DOHH2 (cell line): ENCODE results near the gene SREK1IP1.
"Not testable (repeated sequence)": the region's sequence is repeated elsewhere in the genome, so short reads cannot be mapped to it uniquely, and the experiment has no call there.

Experiments
- H3F3A ChIP-seq: fragments of 200-600 bp; sonication (generic), shearing (Covaris generic); 2 replicates; pipeline ENCODE4 v1.6.0; 2016; ENCODE audit warnings: antibody characterized with exemption, mild to moderate bottlenecking; ENCODE audit not compliant: control insufficient read depth, insufficient read depth
- H3K27ac ChIP-seq: fragments of 200-600 bp; sonication (generic); 2 replicates; pipeline ENCODE4 v1.5.1; 2014; ENCODE audit warnings: low read depth, mild to moderate bottlenecking, low read length, moderate library complexity
- H3K27me3 ChIP-seq: fragments of 200-600 bp; sonication (generic); 2 replicates; pipeline ENCODE4 v1.6.1; 2014; ENCODE audit warnings: mild to moderate bottlenecking, low read length, mixed read lengths; ENCODE audit not compliant: control insufficient read depth
- H3K36me3 ChIP-seq: fragments of 200-600 bp; sonication (generic); 2 replicates; pipeline ENCODE4 v1.6.1; 2014; ENCODE audit warnings: mild to moderate bottlenecking, low read length, moderate library complexity, mixed read lengths; ENCODE audit not compliant: control insufficient read depth
- H3K4me1 ChIP-seq: fragments of 200-600 bp; sonication (generic); 2 replicates; pipeline ENCODE4 v1.6.1; 2014; ENCODE audit warnings: mild to moderate bottlenecking, low read length, mixed read lengths; ENCODE audit not compliant: control insufficient read depth
- H3K4me2 ChIP-seq: fragments of 200-600 bp; sonication (generic); 2 replicates; pipeline ENCODE4 v1.6.0; 2014; ENCODE audit warnings: mild to moderate bottlenecking, low read length, moderate library complexity
- H3K4me3 ChIP-seq: fragments of 200-600 bp; sonication (generic); 2 replicates; pipeline ENCODE4 v1.5.1; 2014; ENCODE audit warnings: mild to moderate bottlenecking, low read length, mixed read lengths
- H3K79me2 ChIP-seq: fragments of 200-600 bp; sonication (generic); 2 replicates; pipeline ENCODE4 v1.6.1; 2014; ENCODE audit warnings: mild to moderate bottlenecking, low read length, mixed read lengths; ENCODE audit not compliant: control insufficient read depth
- H3K9me2 ChIP-seq: fragments of 200-600 bp; sonication (generic); replicated peaks from 2 replicates; pipeline ENCODE4 v1.6.1; 2014; ENCODE audit warnings: mild to moderate bottlenecking, low read length, mixed read lengths; ENCODE audit not compliant: control insufficient read depth
- H3K9me3 ChIP-seq: fragments of 200-600 bp; sonication (generic); 2 replicates; pipeline ENCODE4 v1.6.1; 2014; ENCODE audit warnings: antibody characterized with exemption, low read length, mixed read lengths; ENCODE audit not compliant: control insufficient read depth, insufficient read depth
- H4K20me1 ChIP-seq: fragments of 200-600 bp; sonication (generic); 2 replicates; pipeline ENCODE4 v1.6.0; 2014; ENCODE audit warnings: low read depth, mild to moderate bottlenecking, antibody characterized with exemption, low read length, moderate library complexity; ENCODE audit not compliant: control insufficient read depth, insufficient read depth
- EZH2phosphoT487 ChIP-seq: fragments of 200-600 bp; sonication (generic); IDR thresholded peaks from 2 replicates; pipeline ENCODE4 v1.6.1; 2017; ENCODE audit warnings: borderline replicate concordance, mild to moderate bottlenecking, antibody characterized with exemption, low read length, moderate library complexity, mixed read lengths
- TF ChIP-seq, protein P1 (sequence below): fragments of 200-600 bp; sonication (generic); IDR thresholded peaks from one replicate; pipeline ENCODE4 v1.5.1; 2014; ENCODE audit warnings: antibody characterized with exemption, mild to moderate bottlenecking, low read depth, low read length; ENCODE audit not compliant: poor library complexity, severe bottlenecking

The SREK1IP1 gene

DNA sequence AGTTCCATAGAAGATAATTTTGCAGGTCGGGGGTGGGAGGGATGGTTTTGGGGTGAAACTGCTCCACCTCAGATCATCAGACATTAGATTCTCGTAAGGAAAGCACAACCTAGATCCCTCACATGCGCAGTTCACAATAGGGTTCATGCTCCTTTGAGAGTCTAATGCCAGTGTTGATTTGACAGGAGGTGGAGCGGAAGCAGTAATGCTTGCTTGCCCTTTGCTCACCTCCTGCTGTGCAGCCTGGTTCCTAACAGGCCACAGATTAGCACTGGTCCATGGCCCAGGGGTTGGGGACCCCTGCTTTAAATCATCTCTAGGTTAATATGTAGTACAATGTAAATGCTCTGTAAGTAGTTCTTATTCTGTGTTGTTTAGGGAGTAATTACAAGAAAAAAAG, 67.7 kb downstream of the SREK1IP1 start:
- Histone ChIP-seq H4K20me1 (no peaks in the 10 kb centered on the region), H3K27me3 (no peaks in the 10 kb centered on the region; the same call in 1 of the 2 replicates), H3K9me2 (no peaks in the 10 kb centered on the region), H3F3A (no peaks in the 10 kb centered on the region), H3K27ac (no peak overlapping the region), H3K9me3 (peaks cover 2% of the 10 kb centered on the region; the same call in 1 of the 2 replicates), H3K36me3 (no peaks in the 10 kb centered on the region), H3K4me2 (no peak overlapping the region), H3K4me1 (no peaks in the 10 kb centered on the region), H3K79me2 (no peaks in the 10 kb centered on the region), H3K4me3 (no peak overlapping the region)
- TF ChIP-seq, protein P1, sequence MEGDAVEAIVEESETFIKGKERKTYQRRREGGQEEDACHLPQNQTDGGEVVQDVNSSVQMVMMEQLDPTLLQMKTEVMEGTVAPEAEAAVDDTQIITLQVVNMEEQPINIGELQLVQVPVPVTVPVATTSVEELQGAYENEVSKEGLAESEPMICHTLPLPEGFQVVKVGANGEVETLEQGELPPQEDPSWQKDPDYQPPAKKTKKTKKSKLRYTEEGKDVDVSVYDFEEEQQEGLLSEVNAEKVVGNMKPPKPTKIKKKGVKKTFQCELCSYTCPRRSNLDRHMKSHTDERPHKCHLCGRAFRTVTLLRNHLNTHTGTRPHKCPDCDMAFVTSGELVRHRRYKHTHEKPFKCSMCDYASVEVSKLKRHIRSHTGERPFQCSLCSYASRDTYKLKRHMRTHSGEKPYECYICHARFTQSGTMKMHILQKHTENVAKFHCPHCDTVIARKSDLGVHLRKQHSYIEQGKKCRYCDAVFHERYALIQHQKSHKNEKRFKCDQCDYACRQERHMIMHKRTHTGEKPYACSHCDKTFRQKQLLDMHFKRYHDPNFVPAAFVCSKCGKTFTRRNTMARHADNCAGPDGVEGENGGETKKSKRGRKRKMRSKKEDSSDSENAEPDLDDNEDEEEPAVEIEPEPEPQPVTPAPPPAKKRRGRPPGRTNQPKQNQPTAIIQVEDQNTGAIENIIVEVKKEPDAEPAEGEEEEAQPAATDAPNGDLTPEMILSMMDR: no peak
- TF ChIP-seq EZH2phosphoT487: no peak

DNA sequence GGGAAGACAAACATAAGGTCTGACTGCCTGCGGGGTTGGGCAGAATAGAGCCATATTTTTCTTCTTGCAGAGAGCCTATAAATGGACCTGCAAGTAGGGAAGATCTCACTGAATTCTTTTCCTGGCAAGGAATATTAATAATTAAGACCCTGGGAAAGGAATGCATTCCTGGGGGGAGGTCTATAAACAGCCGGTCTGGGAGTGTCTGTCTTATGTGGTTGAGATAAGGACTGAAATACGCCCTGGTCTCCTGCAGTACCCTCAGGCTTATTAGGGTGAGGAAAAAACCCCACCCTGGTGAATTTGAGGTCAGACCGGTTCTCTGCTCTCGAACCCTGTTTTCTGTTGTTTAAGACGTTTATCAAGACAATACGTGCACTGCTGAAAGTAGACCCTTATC, 72.1 kb downstream of the SREK1IP1 start:
- H3K4me3 ChIP-seq, H3F3A ChIP-seq, H3K36me3 ChIP-seq, H3K27ac ChIP-seq, H4K20me1 ChIP-seq, H3K4me2 ChIP-seq, H3K9me2 ChIP-seq, H3K9me3 ChIP-seq, H3K4me1 ChIP-seq, H3K27me3 ChIP-seq, H3K79me2 ChIP-seq: not testable (repeated sequence)

DNA sequence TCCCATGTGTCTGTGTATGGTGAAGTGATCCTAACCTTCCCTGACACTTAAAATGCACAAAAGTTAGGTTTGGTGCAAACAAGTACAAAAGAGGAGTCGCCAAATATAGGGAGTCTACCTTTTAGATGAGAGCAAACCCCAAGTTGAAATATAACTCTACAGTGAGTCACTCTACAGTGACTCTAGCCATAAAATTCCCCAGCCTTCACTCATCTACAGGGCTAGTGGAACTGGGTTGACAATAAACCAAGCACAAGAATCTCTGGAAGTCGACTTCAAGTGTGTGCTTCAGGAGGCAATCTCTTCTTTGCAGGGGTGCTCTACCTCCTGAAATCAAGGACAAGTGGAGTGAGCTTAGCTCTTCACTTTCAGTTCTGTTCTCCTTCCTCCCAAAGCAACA, 74.9 kb downstream of the SREK1IP1 start:
- Histone ChIP-seq H3K4me2 (no peak overlapping the region), H3F3A (no peaks in the 10 kb centered on the region), H3K9me2 (no peaks in the 10 kb centered on the region), H3K79me2 (no peaks in the 10 kb centered on the region), H3K27me3 (0 out of 2 replicates have a peak, but pooled peaks cover 3% of the 10 kb centered on the region), H3K36me3 (no peaks in the 10 kb centered on the region), H4K20me1 (no peaks in the 10 kb centered on the region), H3K4me1 (no peaks in the 10 kb centered on the region), H3K4me3 (no peak overlapping the region), H3K27ac (no peak overlapping the region), H3K9me3 (peaks cover 2% of the 10 kb centered on the region; the same call in 1 of the 2 replicates)
- TF ChIP-seq, protein P1: no peak
- TF ChIP-seq EZH2phosphoT487: no peak

DNA sequence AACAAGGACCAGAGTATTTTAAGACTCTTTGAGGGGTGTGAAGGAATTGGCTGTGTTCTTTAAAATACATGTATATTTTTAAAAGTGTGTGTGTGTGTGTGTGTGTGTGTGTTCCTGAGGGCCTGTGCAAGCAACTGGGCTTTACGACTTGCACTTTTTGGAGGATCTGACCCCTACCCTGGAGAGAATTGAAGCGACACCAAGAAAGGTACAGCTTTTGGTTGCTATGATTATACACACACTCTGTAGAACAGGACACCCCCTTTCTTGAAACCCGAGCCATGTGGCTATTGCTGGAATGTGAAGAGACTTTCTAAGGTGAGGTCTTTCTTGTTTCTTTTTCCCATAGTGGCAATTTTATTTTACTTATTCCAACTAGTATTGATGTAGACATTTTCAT, 77.2 kb downstream of the SREK1IP1 start:
- 0 out of 2 replicates have a peak, but pooled peaks cover 3% of the 10 kb centered on the region for H3K27me3 ChIP-seq

More for the DNA sequence above, 77.2 kb downstream of the SREK1IP1 start:
- Histone ChIP-seq H3K9me3 (no peaks in the 10 kb centered on the region), H3F3A (no peaks in the 10 kb centered on the region), H3K4me2 (no peak overlapping the region), H3K79me2 (no peaks in the 10 kb centered on the region), H4K20me1 (no peaks in the 10 kb centered on the region), H3K27ac (no peak overlapping the region), H3K36me3 (no peaks in the 10 kb centered on the region), H3K4me3 (no peak overlapping the region), H3K9me2 (no peaks in the 10 kb centered on the region), H3K4me1 (no peaks in the 10 kb centered on the region)
- TF ChIP-seq EZH2phosphoT487: no peak
- TF ChIP-seq, protein P1: no peak
